ENCODE data around the gene FLCN. TPM values are rescaled to one million over a fixed set of nuclear protein-coding genes. Genes with fewer than 3 reads are reported as not detected.

FLCN gene
- total RNA-seq, 1 donor from 2014 or later: 35.5 TPM

DNA sequence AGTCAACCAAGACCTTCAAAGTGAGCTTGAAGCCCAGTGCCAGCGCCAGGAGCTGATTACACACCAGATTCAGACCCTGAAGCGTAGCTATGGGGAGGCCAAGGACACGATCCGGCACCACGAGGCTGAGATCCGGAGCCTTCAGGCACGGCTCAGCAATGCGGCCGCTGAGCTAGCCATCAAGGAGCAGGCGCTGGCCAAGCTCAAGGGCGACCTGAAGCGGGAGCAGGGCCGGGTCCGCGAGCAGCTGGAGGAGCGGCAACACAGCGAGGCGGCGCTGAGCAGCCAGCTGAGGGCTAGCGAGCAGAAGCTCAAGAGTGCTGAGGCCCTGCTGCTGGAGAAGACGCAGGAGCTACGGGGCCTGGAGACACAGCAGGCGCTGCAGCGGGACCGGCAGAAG is 72.8 kb downstream of the FLCN start:
- peaks cover 27% of the 10 kb centered on the region for H3K36me3 Mint-ChIP-seq (ENCODE audit: low read depth)
- no peak overlapping the region for H3K27ac Mint-ChIP-seq

More for the DNA sequence above, 72.8 kb downstream of the FLCN start:
- intact Hi-C loops (cut with micrococcal nuclease): no loop called here
- Mint-ChIP-seq H3K4me1 (ENCODE audit: low read depth) (peaks cover 7% of the 10 kb centered on the region), H3K27me3 (ENCODE audit: insufficient read depth) (no peaks in the 10 kb centered on the region), H3K4me3 (no peak overlapping the region), H3K9me3 (no peaks in the 10 kb centered on the region)
- no peak for DNase-seq (ENCODE audit: low spot score)

Other genes with a start within 250 kb of the FLCN start
- gene MPRIP, start 194.7 kb downstream of the FLCN start, total RNA-seq: 169 and 175 TPM in 2 replicates
- gene PLD6, start 30.8 kb downstream of the FLCN start, total RNA-seq: 18.5 and 20.5 TPM in 2 replicates
- 122 and 131 TPM in 2 replicates for gene COPS3, start 44.1 kb upstream of the FLCN start, total RNA-seq
- gene NT5M, start 66.2 kb upstream of the FLCN start, total RNA-seq: 5.1 and 5.8 TPM in 2 replicates
- gene MED9, start 239.8 kb upstream of the FLCN start, total RNA-seq: 13.8 and 15.2 TPM in 2 replicates

Data from activated T-helper 1 cell treated with anti-CD3 and anti-CD28 coated beads, Interleukin-12 subunit alpha, Interleukin-12 subunit beta, Interleukin-2, Interleukin-4 antibody, amounts not matched to agents 30 ng/mL and 10 ng/mL and 1 ng/mL, durations not matched to agents 14 hours and 24 hours and 36 hours (primary cell).